Osteoblast (primary cell): ENCODE results near the gene ZNF836. TPM values are rescaled to one million over a fixed set of nuclear protein-coding genes. Genes with fewer than 3 reads are reported as not detected.

Source experiments
- DNase-seq: peaks from one replicate; pipeline ENCODE4 v3.0.0; 2011; ENCODE audit warnings: low spot score, mixed read lengths; ENCODE audit not compliant: insufficient read length; ENCODE audit errors: missing footprints
- H2AFZ ChIP-seq: 2 replicates; pipeline ENCODE4 v1.6.0; 2011; ENCODE audit warnings: mild to moderate bottlenecking, low read length
- H3K27ac ChIP-seq: 2 replicates; pipeline ENCODE4 v1.5.1; 2011; ENCODE audit warnings: mild to moderate bottlenecking, low read depth, low read length, moderate library complexity
- H3K27me3 ChIP-seq: 2 replicates; pipeline ENCODE4 v1.6.0; 2012; ENCODE audit warnings: mild to moderate bottlenecking, control low read depth, inconsistent platforms, low read length, moderate library complexity; ENCODE audit not compliant: insufficient read depth
- H3K36me3 ChIP-seq: 2 replicates; pipeline ENCODE4 v1.5.1; 2011; ENCODE audit warnings: mild to moderate bottlenecking, low read length, control low read depth, moderate library complexity; ENCODE audit not compliant: insufficient read depth
- H3K4me1 ChIP-seq: 2 replicates; pipeline ENCODE4 v1.5.1; 2011; ENCODE audit warnings: mild to moderate bottlenecking, low read length, control low read depth, moderate library complexity; ENCODE audit not compliant: insufficient read depth
- H3K4me2 ChIP-seq: 2 replicates; pipeline ENCODE4 v1.6.0; 2011; ENCODE audit warnings: mild to moderate bottlenecking, low read length; ENCODE audit not compliant: insufficient read depth
- H3K4me3 ChIP-seq: fragments of 200-600 bp; sonication (generic); 3 replicates; pipeline ENCODE4 v1.5.1; 2012; ENCODE audit warnings: mild to moderate bottlenecking, low read length, inconsistent platforms; ENCODE audit not compliant: insufficient read depth
- H3K79me2 ChIP-seq: 2 replicates; pipeline ENCODE4 v1.6.0; 2012; ENCODE audit warnings: mild to moderate bottlenecking, low read length, control low read depth, inconsistent platforms; ENCODE audit not compliant: insufficient read depth
- H3K9me3 ChIP-seq: 2 replicates; pipeline ENCODE4 v1.5.1; 2011; ENCODE audit warnings: low read depth, low read length, control low read depth
- H4K20me1 ChIP-seq: 2 replicates; pipeline ENCODE4 v1.6.0; 2012; ENCODE audit warnings: mild to moderate bottlenecking, low read length, control low read depth; ENCODE audit not compliant: insufficient read depth
- CTCF ChIP-seq: IDR thresholded peaks from 2 replicates; pipeline ENCODE4 v1.5.1; 2011; ENCODE audit warnings: mild to moderate bottlenecking, low read depth, low read length, moderate library complexity; ENCODE audit errors: extremely low read depth
- total RNA-seq: library from RNA; depleted of rRNA; stranded (reverse); fragments of >200 nt; gene quantifications from 2 replicates; pipeline ENCODE4 v1.2.3, GENCODE V29; 2012

ZNF836 gene
- total RNA-seq, 1 donor, result 11.9 TPM

GRCh38 chr19:52170863-52171320 lies 529 bp downstream of the ZNF836 start:
- Histone ChIP-seq H3K27me3 (no peaks in the 10 kb centered on the region), H3K4me1 (peaks cover 8% of the 10 kb centered on the region), H4K20me1 (no peaks in the 10 kb centered on the region), H3K9me3 (no peaks in the 10 kb centered on the region), H3K4me3 (peak overlapping the region; percentile 81), H2AFZ (peak overlapping the region; percentile 91), H3K36me3 (peaks cover 12% of the 10 kb centered on the region), H3K79me2 (peaks cover 9% of the 10 kb centered on the region), H3K27ac (peak overlapping the region; percentile 34), H3K4me2 (peak overlapping the region; percentile 96)
- no peak for TF ChIP-seq CTCF
- DNase-seq, result peak; percentile 75

GRCh38 chr19:52170304-52170703 lies 1.1 kb downstream of the ZNF836 start:
- no peak for DNase-seq
- Histone ChIP-seq H3K9me3 (no peaks in the 10 kb centered on the region), H3K4me3 (peak overlapping the region; percentile 81), H4K20me1 (no peaks in the 10 kb centered on the region), H3K36me3 (peaks cover 16% of the 10 kb centered on the region), H3K27ac (no peak overlapping the region), H3K79me2 (peaks cover 9% of the 10 kb centered on the region), H3K27me3 (no peaks in the 10 kb centered on the region), H2AFZ (peak overlapping the region; percentile 91), H3K4me1 (peaks cover 8% of the 10 kb centered on the region), H3K4me2 (peak overlapping the region; percentile 96)
- no peak for TF ChIP-seq CTCF

GRCh38 chr19:52155596-52156359 lies 15.6 kb downstream of the ZNF836 start:
- H2AFZ ChIP-seq, result no peak overlapping the region
- H3K4me1 ChIP-seq, result no peaks in the 10 kb centered on the region
- H3K9me3 ChIP-seq, result peaks cover 47% of the 10 kb centered on the region
- H3K79me2 ChIP-seq, result no peaks in the 10 kb centered on the region
- H3K4me3 ChIP-seq, result no peak overlapping the region
- H3K4me2 ChIP-seq, result no peak overlapping the region
- TF ChIP-seq CTCF, result no peak
- peaks cover 17% of the 10 kb centered on the region for H3K36me3 ChIP-seq
- H3K27me3 ChIP-seq, result no peaks in the 10 kb centered on the region
- no peak for DNase-seq
- no peak overlapping the region for H3K27ac ChIP-seq
- H4K20me1 ChIP-seq, result no peaks in the 10 kb centered on the region

- Histone ChIP-seq H3K79me2 (no peaks in the 10 kb centered on the region), H3K4me1 (no peaks in the 10 kb centered on the region), H3K27me3 (no peaks in the 10 kb centered on the region), H3K9me3 (peaks cover 13% of the 10 kb centered on the region), H3K4me2 (no peak overlapping the region), H3K27ac (no peak overlapping the region), H3K4me3 (no peak overlapping the region), H4K20me1 (no peaks in the 10 kb centered on the region), H2AFZ (no peak overlapping the region), H3K36me3 (no peaks in the 10 kb centered on the region)
- no peak for TF ChIP-seq CTCF
- DNase-seq, result no peak
Observed at GRCh38 chr19:52148256-52148655, 23.2 kb downstream of the ZNF836 start.
